B cell (primary cell): ENCODE results near the gene CATSPERZ. TPM values are rescaled to one million over a fixed set of nuclear protein-coding genes. Genes with fewer than 3 reads are reported as not detected.
"Not testable (repeated sequence)": the region's sequence is repeated elsewhere in the genome, so short reads cannot be mapped to it uniquely, and the experiment has no call there.

ENCODE experiments used
- ATAC-seq: fragments of 200-7000 bp; cut with Tn5 transposase; one replicate; pipeline ENCODE4 v1.10.0; 2021; ENCODE audit warnings: low read depth, mild to moderate bottlenecking, moderate number of reproducible peaks, moderate library complexity
- CTCF ChIA-PET: fragments of 350-600 bp; sonication (Branson Sonifier 250); formaldehyde crosslinking; loops from one replicate; lab custom pipeline; 2021; ENCODE audit warnings: antibody characterized with exemption, inconsistent platforms; lab: Charles Lee
- POLR2A ChIA-PET: fragments of 350-600 bp; sonication (Branson Sonifier 250); formaldehyde crosslinking; loops from one replicate; lab custom pipeline; 2021; ENCODE audit warnings: antibody characterized with exemption; lab: Charles Lee
- DNase-seq: peaks from one replicate; pipeline ENCODE4 v3.0.0; 2013
- H2AFZ ChIP-seq: 2 replicates; pipeline ENCODE4 v1.6.1; 2012; ENCODE audit warnings: mild to moderate bottlenecking, low read depth, low read length; ENCODE audit not compliant: insufficient read depth, poor library complexity, severe bottlenecking
- H3K27ac ChIP-seq, 2 donors: 1 replicate in 1 of 2; 2 replicates in 1 of 2; pipeline ENCODE4 v1.5.1; 2012 to 2013; ENCODE audit warnings: low read length in 2 of 2, mild to moderate bottlenecking in 2 of 2, moderate library complexity in 1 of 2
- H3K27me3 ChIP-seq, 4 experiments: fragments of 200-600 bp in 1 of 4; sonication (generic) in 1 of 4; replicated peaks in 1 of 4; 1 replicate in 2 of 4; 2 replicates in 2 of 4; pipeline versions ENCODE4 v1.6.1 to v1.7.0; 2013 to 2016; ENCODE audit warnings: low read length in 3 of 4, mild to moderate bottlenecking in 2 of 4, mixed read lengths in 1 of 4, moderate library complexity in 1 of 4; ENCODE audit not compliant: insufficient read depth in 4 of 4, control insufficient read depth in 3 of 4; ENCODE audit errors: control extremely low read depth in 1 of 4
- H3K36me3 ChIP-seq, 2 experiments: replicated peaks in 1 of 2; 1 replicate in 1 of 2; 2 replicates in 1 of 2; pipeline versions ENCODE4 v1.6.1 to v1.7.1; 2013; ENCODE audit warnings: low read length in 1 of 2; ENCODE audit not compliant: insufficient read depth in 2 of 2, control insufficient read depth in 1 of 2; ENCODE audit errors: control extremely low read depth in 1 of 2, extremely low read depth in 1 of 2
- H3K4me1 ChIP-seq, 2 donors: fragments of 200-600 bp in 1 of 2; sonication (generic) in 1 of 2; 1 replicate in 1 of 2; 2 replicates in 1 of 2; pipeline versions ENCODE4 v1.5.1 to v1.6.1; 2013 to 2017; ENCODE audit warnings: low read length in 2 of 2; ENCODE audit not compliant: control insufficient read depth in 2 of 2, insufficient read depth in 2 of 2
- H3K4me2 ChIP-seq: replicated peaks from 2 replicates; pipeline ENCODE3; 2012; ENCODE audit warnings: mild to moderate bottlenecking, low read depth, low read length; ENCODE audit not compliant: poor library complexity, severe bottlenecking
- H3K4me3 ChIP-seq, 5 experiments: fragments of 200-600 bp in 1 of 5; sonication (generic) in 1 of 5; 1 replicate in 3 of 5; 2 replicates in 2 of 5; pipeline versions ENCODE4 v1.5.1 to v1.7.0; 2011 to 2016; ENCODE audit warnings: low read length in 4 of 5, mild to moderate bottlenecking in 4 of 5, low read depth in 2 of 5, control low read depth in 1 of 5, moderate library complexity in 1 of 5; ENCODE audit not compliant: insufficient read depth in 1 of 5; ENCODE audit errors: control extremely low read depth in 1 of 5, extremely low read depth in 1 of 5
- H3K79me2 ChIP-seq: fragments of 200-600 bp; sonication (generic); one replicate; pipeline ENCODE4 v1.6.0; 2016; ENCODE audit warnings: low read length; ENCODE audit not compliant: control insufficient read depth, insufficient read depth
- H3K9ac ChIP-seq: fragments of 200-600 bp; sonication (generic); 2 replicates; pipeline ENCODE4 v1.6.1; 2017; ENCODE audit warnings: mild to moderate bottlenecking, low read length, moderate library complexity
- H3K9me3 ChIP-seq, 3 donors: one replicate each; pipeline versions ENCODE4 v1.6.1 to v1.7.1; 2013; ENCODE audit warnings: low read length in 2 of 3; ENCODE audit not compliant: control insufficient read depth in 2 of 3, insufficient read depth in 1 of 3; ENCODE audit errors: control extremely low read depth in 1 of 3
- H4K20me1 ChIP-seq: 2 replicates; pipeline ENCODE4 v1.6.0; 2012; ENCODE audit warnings: mild to moderate bottlenecking, low read length; ENCODE audit not compliant: insufficient read depth, control insufficient read depth, poor library complexity, severe bottlenecking
- H3K27ac Mint-ChIP-seq: one replicate; pipeline ENCODE4 v1.8.0; 2021; ENCODE audit warnings: mixed read lengths
- H3K27me3 Mint-ChIP-seq: one replicate; pipeline ENCODE4 v1.8.0; 2021; ENCODE audit warnings: mixed read lengths
- H3K4me1 Mint-ChIP-seq: one replicate; pipeline ENCODE4 v1.8.0; 2021; ENCODE audit warnings: mixed read lengths
- H3K4me3 Mint-ChIP-seq: one replicate; pipeline ENCODE4 v1.8.0; 2021; ENCODE audit warnings: mixed read lengths
- H3K9me3 Mint-ChIP-seq: one replicate; pipeline ENCODE4 v1.8.0; 2022; ENCODE audit warnings: mixed read lengths; ENCODE audit not compliant: insufficient read depth
- EZH2 ChIP-seq: IDR thresholded peaks from 2 replicates; pipeline ENCODE4 v1.6.1; 2012; ENCODE audit warnings: borderline replicate concordance, low read depth, mild to moderate bottlenecking, moderate library complexity, low read length; ENCODE audit not compliant: insufficient read depth, poor library complexity, severe bottlenecking
- WGBS: methylation state at CpG from one replicate; pipeline ENCODE4 v1.1.5; 2013; ENCODE audit warnings: missing lambda C conversion rate; ENCODE audit not compliant: insufficient coverage; 5-methylcytosine and 5-hydroxymethylcytosine counted together
- intact Hi-C: fragments of 100-400 bp; cut with micrococcal nuclease; formaldehyde crosslinking; loops from one replicate; pipeline ENCODE4 v1.10.0; 2022
- polyA plus RNA-seq: library from polyadenylated mRNA; depleted of rRNA; stranded (reverse); fragments of >200 nt; gene quantifications from 2 replicates; pipeline ENCODE4 v1.2.3, GENCODE V29; 2012
- total RNA-seq, 2 donors: library from RNA; stranded (reverse); fragments of 120-200 nt in 1 of 2; gene quantifications; 1 replicate in 1 of 2; 2 replicates in 1 of 2; pipeline versions ENCODE4 v1.2.3 to v1.2.4, GENCODE V29; 2013 to 2022
- TF ChIP-seq, protein P1 (sequence below): fragments of 200-600 bp; IDR thresholded peaks from one replicate; pipeline ENCODE4 v1.8.0; 2022; ENCODE audit warnings: antibody characterized with exemption, mild to moderate bottlenecking

The CATSPERZ gene
- total and polyA plus RNA-seq, 2 donors (not counting 1 experiment from before 2014, with no cell fraction given) = 0.39 TPM; not detected in 1

DNA sequence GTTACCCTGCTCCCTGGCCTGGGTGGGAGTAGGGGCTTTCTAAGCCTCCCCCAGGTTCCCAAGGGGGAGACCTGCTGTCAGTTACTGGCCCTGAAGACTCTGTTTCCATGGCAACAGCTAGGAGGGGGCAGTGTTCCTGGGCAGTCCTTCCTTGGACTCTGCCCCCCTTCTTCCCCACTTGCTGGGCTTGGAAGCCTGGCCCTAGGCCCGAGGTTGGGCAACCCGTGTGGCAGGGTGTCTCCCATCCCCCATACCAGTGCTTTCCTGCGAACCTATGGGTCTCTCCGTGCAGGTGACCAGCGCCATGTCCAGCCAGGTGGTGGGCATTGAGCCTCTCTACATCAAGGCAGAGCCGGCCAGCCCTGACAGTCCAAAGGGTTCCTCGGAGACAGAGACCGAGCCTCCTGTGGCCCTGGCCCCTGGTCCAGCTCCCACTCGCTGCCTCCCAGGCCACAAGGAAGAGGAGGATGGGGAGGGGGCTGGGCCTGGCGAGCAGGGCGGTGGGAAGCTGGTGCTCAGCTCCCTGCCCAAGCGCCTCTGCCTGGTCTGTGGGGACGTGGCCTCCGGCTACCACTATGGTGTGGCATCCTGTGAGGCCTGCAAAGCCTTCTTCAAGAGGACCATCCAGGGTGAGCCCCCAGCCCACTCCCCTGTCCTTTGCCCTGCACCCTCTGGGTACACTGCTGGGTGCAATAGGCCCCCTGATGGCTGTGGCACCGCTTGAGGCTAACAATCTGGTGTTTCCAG is 6.9 kb downstream of the CATSPERZ start:
- peaks cover 42% of the 10 kb centered on the region for H3K79me2 ChIP-seq
- H3K27ac Mint-ChIP-seq = peak overlapping the region; percentile 28
- TF ChIP-seq, protein P1, sequence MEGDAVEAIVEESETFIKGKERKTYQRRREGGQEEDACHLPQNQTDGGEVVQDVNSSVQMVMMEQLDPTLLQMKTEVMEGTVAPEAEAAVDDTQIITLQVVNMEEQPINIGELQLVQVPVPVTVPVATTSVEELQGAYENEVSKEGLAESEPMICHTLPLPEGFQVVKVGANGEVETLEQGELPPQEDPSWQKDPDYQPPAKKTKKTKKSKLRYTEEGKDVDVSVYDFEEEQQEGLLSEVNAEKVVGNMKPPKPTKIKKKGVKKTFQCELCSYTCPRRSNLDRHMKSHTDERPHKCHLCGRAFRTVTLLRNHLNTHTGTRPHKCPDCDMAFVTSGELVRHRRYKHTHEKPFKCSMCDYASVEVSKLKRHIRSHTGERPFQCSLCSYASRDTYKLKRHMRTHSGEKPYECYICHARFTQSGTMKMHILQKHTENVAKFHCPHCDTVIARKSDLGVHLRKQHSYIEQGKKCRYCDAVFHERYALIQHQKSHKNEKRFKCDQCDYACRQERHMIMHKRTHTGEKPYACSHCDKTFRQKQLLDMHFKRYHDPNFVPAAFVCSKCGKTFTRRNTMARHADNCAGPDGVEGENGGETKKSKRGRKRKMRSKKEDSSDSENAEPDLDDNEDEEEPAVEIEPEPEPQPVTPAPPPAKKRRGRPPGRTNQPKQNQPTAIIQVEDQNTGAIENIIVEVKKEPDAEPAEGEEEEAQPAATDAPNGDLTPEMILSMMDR = no peak
- TF ChIP-seq EZH2 = no peak
- DNase-seq (no peak), ATAC-seq (no peak)
- POLR2A ChIA-PET = interaction anchor here (0.7 kb wide), 1 partner anchor 30 kb away, joined by 3 read pairs; no protein-coding TSS in a partner anchor
- no peak overlapping the region for H2AFZ ChIP-seq
- no peaks in the 10 kb centered on the region for H3K9me3 ChIP-seq
- H3K4me1 ChIP-seq = peaks cover 11 to 26% of the 10 kb centered on the region in 2 donors
- WGBS = 90% methylated on average over 14 of the region's 15 CpGs
- CTCF ChIA-PET = interaction anchor here (0.8 to 5.3 kb wide), 3 partner anchors 10 to 48 kb away, joined by 3 to 52 read pairs (median 11); partner anchors contain the start of genes PRDX5 and TRMT112
- peak overlapping the region; percentile 76 for H3K4me2 ChIP-seq
- peak overlapping the region in 1 of 2 donors; percentile 66 for H3K27ac ChIP-seq
- no peaks in the 10 kb centered on the region for H3K9me3 Mint-ChIP-seq
- H4K20me1 ChIP-seq = peaks cover 22% of the 10 kb centered on the region
- peak overlapping the region in 4 of 5 experiments; percentile 70 to 87 (median 80) for H3K4me3 ChIP-seq
- peaks cover 0 to 6% (median under 1%) of the 10 kb centered on the region in 4 experiments for H3K27me3 ChIP-seq
- H3K27me3 Mint-ChIP-seq = no peaks in the 10 kb centered on the region
- H3K4me3 Mint-ChIP-seq = peak overlapping the region; percentile 98
- H3K9ac ChIP-seq = peak overlapping the region; percentile 84
- H3K36me3 ChIP-seq = peaks cover 0 to 9% of the 10 kb centered on the region in 2 experiments
- intact Hi-C loops = loop anchor here (1.0 to 10.0 kb wide), 2 partner anchors 48 to 472 kb away; partner anchors contain the start of gene MARK2
- H3K4me1 Mint-ChIP-seq = peaks cover 16% of the 10 kb centered on the region

DNA sequence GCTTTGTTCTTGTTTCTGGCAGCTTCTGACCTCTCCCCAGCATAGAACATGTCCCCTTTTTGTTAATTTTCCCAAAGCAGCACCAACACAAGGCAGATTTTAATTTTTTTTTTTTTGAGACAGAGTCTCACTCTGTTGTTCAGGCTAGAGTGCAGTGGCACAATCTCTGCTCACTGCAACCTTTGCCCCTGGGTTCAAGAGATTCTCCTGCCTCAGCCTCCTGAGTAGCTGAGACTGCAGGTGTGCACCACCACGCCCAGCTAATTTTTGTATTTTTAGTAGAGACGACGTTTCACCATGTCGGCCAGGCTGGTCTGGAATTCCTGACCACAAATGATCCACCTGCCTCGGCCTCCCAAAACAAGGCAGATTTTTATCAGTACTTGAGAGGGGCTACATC is 7.6 kb downstream of the CATSPERZ start:
- H3K4me2 ChIP-seq, H3K27me3 Mint-ChIP-seq, H3K9me3 ChIP-seq, H2AFZ ChIP-seq, H3K4me3 ChIP-seq, ATAC-seq, H3K9me3 Mint-ChIP-seq, H3K27me3 ChIP-seq, H3K9ac ChIP-seq, H3K36me3 ChIP-seq, DNase-seq: not testable (repeated sequence)
- 93% methylated on average over 5 of the region's 5 CpGs for WGBS
- Histone ChIP-seq H3K4me1 (peaks cover 11 to 26% of the 10 kb centered on the region in 2 donors), H3K27ac (peak overlapping the region in 1 of 2 donors; percentile 6), H4K20me1 (peaks cover 30% of the 10 kb centered on the region), H3K79me2 (peaks cover 49% of the 10 kb centered on the region)
- intact Hi-C loops = loop anchor here (10.0 kb wide), 1 partner anchor 473 kb away; the partner anchor contains the start of gene MARK2
- Mint-ChIP-seq H3K4me3 (peak overlapping the region; percentile 98), H3K27ac (peak overlapping the region; percentile 28), H3K4me1 (peaks cover 19% of the 10 kb centered on the region)
- ChIA-PET POLR2A (interaction anchor here (0.7 kb wide), 2 partner anchors 30 to 69 kb away, joined by 3 read pairs; no protein-coding TSS in a partner anchor), CTCF (interaction anchor here (0.8 kb wide), 1 partner anchor 35 kb away, joined by 3 read pairs; no protein-coding TSS in a partner anchor)
